Activated CD4-positive, alpha-beta T cell treated with anti-CD3 and anti-CD28 coated beads, Interleukin-2, amount 10 ng/mL, durations not matched to agents 7 days and 5 days (primary cell): Measurements from ENCODE around the gene ERBIN. TPM values are rescaled to one million over a fixed set of nuclear protein-coding genes. Genes with fewer than 3 reads are reported as not detected.
"Not testable (repeated sequence)": the region's sequence is repeated elsewhere in the genome, so short reads cannot be mapped to it uniquely, and the experiment has no call there.

ENCODE experiments used
- CTCF ChIA-PET: fragments of 350-600 bp; sonication (Branson Sonifier 250); formaldehyde crosslinking; loops from one replicate; lab custom pipeline; 2021; ENCODE audit warnings: antibody characterized with exemption; lab: Charles Lee
- POLR2A ChIA-PET: fragments of 350-600 bp; sonication (Branson Sonifier 250); formaldehyde crosslinking; loops from one replicate; lab custom pipeline; 2021; ENCODE audit warnings: antibody characterized with exemption; lab: Charles Lee
- DNase-seq: peaks from one replicate; pipeline ENCODE4 v3.0.0-alpha.2; 2020
- H3K27ac Mint-ChIP-seq: one replicate; pipeline ENCODE4 v1.8.0; 2021; ENCODE audit warnings: mild to moderate bottlenecking, moderate library complexity, mixed read lengths
- H3K27me3 Mint-ChIP-seq: one replicate; pipeline ENCODE4 v1.8.0; 2021; ENCODE audit warnings: mixed read lengths
- H3K36me3 Mint-ChIP-seq: one replicate; pipeline ENCODE4 v1.8.0; 2021; ENCODE audit warnings: low read depth, mixed read lengths
- H3K4me1 Mint-ChIP-seq: one replicate; pipeline ENCODE4 v1.8.0; 2021; ENCODE audit warnings: mixed read lengths
- H3K4me3 Mint-ChIP-seq: one replicate; pipeline ENCODE4 v1.8.0; 2021; ENCODE audit warnings: mild to moderate bottlenecking, moderate library complexity, mixed read lengths
- H3K9me3 Mint-ChIP-seq: one replicate; pipeline ENCODE4 v1.8.0; 2021; ENCODE audit warnings: mixed read lengths
- total RNA-seq, 2 experiments: library from RNA; stranded (reverse); gene quantifications; one replicate each; pipeline ENCODE4 v1.2.3, GENCODE V29; 2021

Gene ERBIN
- total RNA-seq, 2 experiments from 2014 or later: 61.6 to 70.2 TPM

DNA sequence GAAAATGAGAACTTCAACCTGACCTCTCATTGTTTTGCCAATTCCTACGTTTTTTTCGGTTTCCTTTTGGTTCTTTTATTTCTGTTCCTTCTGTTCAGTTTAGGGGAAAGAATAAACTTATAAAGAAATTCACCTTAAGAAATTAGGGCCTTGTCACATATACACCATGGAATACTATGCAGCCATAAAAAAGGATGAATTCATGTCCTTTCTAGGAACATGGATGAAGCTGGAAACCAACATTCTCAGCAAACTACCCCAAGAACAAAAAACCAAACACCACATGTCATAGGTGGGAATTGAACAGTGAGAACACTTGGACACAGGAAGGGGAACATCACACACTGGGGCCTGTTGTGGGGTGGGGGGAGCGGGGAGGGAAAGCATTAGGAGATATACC lies 46.5 kb downstream of the ERBIN start:
- peaks cover 31% of the 10 kb centered on the region for H3K4me1 Mint-ChIP-seq
- CTCF ChIA-PET: not testable (repeated sequence)

DNA sequence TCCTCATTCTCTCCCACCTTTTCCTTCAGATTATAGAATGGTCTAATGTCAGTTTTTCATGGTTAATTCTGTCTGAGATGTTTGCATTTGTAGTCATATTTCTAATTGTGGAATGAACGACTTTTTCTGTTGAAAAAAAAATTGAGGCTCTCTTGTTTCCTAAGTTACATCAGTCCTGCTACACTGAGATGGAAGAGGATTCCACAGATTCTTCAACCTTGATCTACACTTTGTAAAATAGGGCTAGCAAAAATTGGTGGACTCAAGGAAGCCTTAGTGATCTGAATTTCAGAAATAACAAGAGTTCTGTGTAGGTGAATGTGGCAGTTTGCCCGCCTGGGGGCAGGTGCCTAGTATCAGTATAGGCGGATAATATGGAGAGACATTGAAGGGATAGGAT lies 51.9 kb downstream of the ERBIN start:
- POLR2A ChIA-PET: no interaction called here
- Mint-ChIP-seq H3K4me3 (no peak overlapping the region), H3K27me3 (no peaks in the 10 kb centered on the region), H3K27ac (no peak overlapping the region), H3K9me3 (peaks cover 22% of the 10 kb centered on the region), H3K4me1 (peaks cover 21% of the 10 kb centered on the region), H3K36me3 (peaks cover 39% of the 10 kb centered on the region)
- CTCF ChIA-PET: interaction anchor here (0.8 kb wide), 1 partner anchor 11 kb away, joined by 3 read pairs; no protein-coding TSS in a partner anchor
- no peak for DNase-seq

More for the DNA sequence above, 46.5 kb downstream of the ERBIN start:
- H3K27me3 Mint-ChIP-seq, POLR2A ChIA-PET, H3K4me3 Mint-ChIP-seq, DNase-seq, H3K27ac Mint-ChIP-seq: not testable (repeated sequence)
- peaks cover 13% of the 10 kb centered on the region for H3K9me3 Mint-ChIP-seq
- peaks cover 34% of the 10 kb centered on the region for H3K36me3 Mint-ChIP-seq

DNA sequence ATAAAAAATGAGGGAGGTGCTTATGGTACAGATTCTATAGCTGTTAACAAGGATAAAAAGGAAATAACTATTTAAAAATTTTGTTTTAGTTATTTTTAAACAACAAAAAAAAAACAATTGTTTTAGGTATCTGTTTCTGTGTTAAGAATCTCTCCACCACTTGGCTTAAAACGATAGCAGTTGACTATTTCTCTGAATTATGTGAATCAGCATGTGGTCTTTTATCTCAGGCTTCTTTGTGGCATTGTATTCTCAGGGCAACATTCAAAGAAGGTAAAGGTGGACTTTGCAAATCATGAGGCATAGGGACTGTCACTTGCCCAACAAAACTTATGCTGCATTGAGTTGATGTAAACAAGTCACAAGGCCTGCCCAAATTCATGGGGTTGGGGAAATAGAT lies 55.2 kb downstream of the ERBIN start:
- Mint-ChIP-seq H3K4me1 (peaks cover 24% of the 10 kb centered on the region), H3K4me3 (no peak overlapping the region), H3K9me3 (peaks cover 10% of the 10 kb centered on the region), H3K27ac (no peak overlapping the region), H3K36me3 (peaks cover 24% of the 10 kb centered on the region), H3K27me3 (no peaks in the 10 kb centered on the region)
- DNase-seq: no peak
- ChIA-PET CTCF (no interaction called here), POLR2A (no interaction called here)

DNA sequence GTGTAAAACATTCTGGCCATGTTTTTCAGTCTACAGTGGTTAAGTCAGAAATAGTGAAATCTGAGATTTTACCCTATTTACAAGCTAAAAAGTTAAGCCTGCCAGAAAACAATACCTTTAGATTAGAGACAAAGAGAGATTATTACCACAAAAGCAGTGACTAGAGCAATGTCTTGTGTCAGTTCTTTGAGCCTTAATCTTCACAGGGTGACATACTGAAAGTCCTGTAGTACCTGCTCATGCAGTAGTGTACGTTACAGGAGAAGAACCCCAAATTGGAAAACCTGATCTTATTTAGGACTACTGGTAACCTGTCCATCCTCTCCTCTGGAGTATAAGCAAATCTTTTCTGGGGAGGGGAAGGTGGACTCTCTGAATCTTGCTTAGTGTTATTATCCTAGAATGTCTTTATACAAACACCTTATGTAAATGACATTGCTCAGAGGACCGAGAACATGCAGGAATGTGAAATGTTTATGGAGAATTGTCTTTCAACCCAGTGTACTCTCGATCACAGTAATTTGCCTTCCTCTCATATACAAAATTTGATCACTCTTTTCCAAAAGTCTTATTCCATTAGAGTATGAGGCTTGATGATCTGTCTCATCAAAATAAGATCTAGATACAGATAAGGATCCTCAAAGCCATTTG lies 55.7 kb downstream of the ERBIN start:
- Mint-ChIP-seq H3K4me3 (no peak overlapping the region), H3K4me1 (peaks cover 26% of the 10 kb centered on the region)
- CTCF ChIA-PET: no interaction called here

DNA sequence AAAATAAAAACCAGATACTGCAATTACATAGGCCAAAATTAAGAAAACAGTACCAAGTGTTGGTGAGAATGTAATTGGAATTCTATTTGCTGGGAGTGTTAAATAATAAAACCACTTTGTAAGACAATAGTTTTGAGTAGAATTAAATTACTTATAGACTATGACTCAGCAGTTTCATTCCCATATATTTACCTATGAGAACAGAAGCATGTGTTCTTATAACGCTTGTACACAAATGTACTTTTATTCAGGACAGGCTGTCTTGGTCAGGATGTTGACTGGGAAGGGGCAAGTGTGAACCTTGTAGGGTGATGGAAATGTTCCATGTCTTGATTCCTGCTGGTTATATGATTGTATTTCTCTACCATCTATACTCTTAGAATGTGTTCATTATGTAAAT lies 56.3 kb downstream of the ERBIN start:
- H3K27me3 Mint-ChIP-seq: no peaks in the 10 kb centered on the region
- no peak overlapping the region for H3K27ac Mint-ChIP-seq
- DNase-seq: no peak
- peaks cover 22% of the 10 kb centered on the region for H3K36me3 Mint-ChIP-seq
- peaks cover 26% of the 10 kb centered on the region for H3K4me1 Mint-ChIP-seq
- peaks cover 10% of the 10 kb centered on the region for H3K9me3 Mint-ChIP-seq
- POLR2A ChIA-PET: no interaction called here
- CTCF ChIA-PET: no interaction called here
- no peak overlapping the region for H3K4me3 Mint-ChIP-seq

More for the DNA sequence above, 55.7 kb downstream of the ERBIN start:
- no peak for DNase-seq
- Mint-ChIP-seq H3K27me3 (no peaks in the 10 kb centered on the region), H3K36me3 (peaks cover 22% of the 10 kb centered on the region), H3K9me3 (peaks cover 10% of the 10 kb centered on the region), H3K27ac (no peak overlapping the region)
- POLR2A ChIA-PET: no interaction called here

DNA sequence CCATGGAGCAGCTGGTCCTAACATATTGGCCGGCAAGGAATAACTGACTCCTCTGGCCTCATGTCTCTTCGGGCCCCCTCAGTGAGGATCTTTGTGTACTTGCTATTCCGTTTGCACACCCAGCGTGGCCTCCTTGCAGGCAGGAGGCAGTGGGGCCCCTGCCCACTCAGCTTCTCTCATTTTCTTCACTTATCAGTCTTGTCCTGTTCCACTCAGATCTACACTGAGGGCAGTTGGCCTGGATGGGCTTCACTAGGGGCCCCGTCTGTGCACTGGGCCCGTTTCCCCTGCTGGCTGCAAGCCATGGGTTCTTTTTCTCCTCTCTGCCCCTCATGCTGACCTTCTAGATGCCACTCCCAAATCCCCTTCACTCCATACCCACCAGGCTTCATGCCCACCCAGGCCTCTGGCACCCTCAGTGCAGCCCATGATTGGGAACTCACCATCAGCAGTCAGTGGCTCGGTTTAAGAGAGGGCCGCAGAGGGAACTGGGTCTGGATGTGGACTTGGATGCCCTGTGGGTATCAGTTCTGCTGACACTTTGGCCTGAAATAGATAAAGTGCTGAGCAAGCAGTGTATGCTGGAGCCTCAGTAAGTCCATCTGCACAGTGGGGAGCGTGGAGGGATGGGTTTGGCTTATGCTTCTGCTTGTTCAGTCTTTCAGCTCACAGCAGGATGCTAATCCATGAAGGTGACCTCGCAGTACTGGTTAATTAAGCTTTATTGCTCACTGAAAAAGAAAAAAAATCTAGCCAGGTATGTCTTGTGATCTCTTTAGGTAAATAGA lies 57.9 kb downstream of the ERBIN start:
- Mint-ChIP-seq H3K4me1 (peaks cover 30% of the 10 kb centered on the region), H3K36me3 (peaks cover 10% of the 10 kb centered on the region), H3K27ac (no peak overlapping the region), H3K27me3 (no peaks in the 10 kb centered on the region), H3K9me3 (peaks cover 3% of the 10 kb centered on the region), H3K4me3 (no peak overlapping the region)
- no peak for DNase-seq
- ChIA-PET POLR2A (no interaction called here), CTCF (no interaction called here)

DNA sequence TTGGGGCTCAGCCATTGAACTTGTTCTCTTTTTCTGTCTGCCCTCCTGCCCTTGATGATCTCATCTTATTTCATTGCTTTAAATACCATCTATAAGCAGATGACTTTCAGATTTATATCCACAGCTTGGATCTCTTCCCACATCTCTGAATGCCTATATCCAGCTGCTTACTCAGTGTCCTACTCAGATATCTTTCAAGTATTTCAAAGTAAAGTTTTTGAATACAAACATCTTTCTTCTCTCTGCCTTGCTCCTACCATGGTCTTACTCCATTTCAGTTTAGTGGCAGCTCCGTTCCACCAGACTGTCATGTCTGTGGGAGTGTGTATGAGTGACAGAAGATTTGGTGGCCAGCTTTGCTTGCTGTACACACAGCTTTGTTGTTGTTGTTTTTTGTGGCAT lies 59.7 kb downstream of the ERBIN start:
- ChIA-PET CTCF (no interaction called here), POLR2A (no interaction called here)
- Mint-ChIP-seq H3K27me3 (no peaks in the 10 kb centered on the region), H3K27ac (no peak overlapping the region), H3K4me1 (peaks cover 24% of the 10 kb centered on the region), H3K36me3 (peaks cover 5% of the 10 kb centered on the region), H3K9me3 (peaks cover 3% of the 10 kb centered on the region), H3K4me3 (no peak overlapping the region)
- DNase-seq: no peak

DNA sequence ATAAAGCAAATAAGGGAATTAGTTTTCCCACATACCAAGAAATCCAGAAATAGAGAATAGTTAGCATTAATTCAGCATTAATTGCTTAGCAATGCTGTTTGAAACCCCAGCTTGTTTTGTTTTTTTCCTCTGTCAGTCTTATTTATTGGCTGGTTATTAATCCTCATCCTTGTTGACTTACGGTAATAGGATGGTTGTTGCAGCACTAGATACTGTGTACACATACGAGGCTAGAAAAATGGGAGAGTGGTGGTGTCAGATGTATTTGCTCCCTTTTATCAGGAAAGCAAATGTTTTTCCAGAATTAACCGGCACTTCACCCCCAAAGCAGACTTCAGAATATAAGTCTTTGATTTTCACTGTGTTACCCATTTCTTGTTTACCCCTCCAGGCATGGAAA lies 60.4 kb downstream of the ERBIN start:
- H3K9me3 Mint-ChIP-seq: peaks cover under 1% of the 10 kb centered on the region
- POLR2A ChIA-PET: no interaction called here
- H3K4me3 Mint-ChIP-seq: no peak overlapping the region
- no peak for DNase-seq
- H3K36me3 Mint-ChIP-seq: peaks cover 5% of the 10 kb centered on the region
- CTCF ChIA-PET: no interaction called here
- no peaks in the 10 kb centered on the region for H3K27me3 Mint-ChIP-seq
- no peak overlapping the region for H3K27ac Mint-ChIP-seq
- peaks cover 20% of the 10 kb centered on the region for H3K4me1 Mint-ChIP-seq

DNA sequence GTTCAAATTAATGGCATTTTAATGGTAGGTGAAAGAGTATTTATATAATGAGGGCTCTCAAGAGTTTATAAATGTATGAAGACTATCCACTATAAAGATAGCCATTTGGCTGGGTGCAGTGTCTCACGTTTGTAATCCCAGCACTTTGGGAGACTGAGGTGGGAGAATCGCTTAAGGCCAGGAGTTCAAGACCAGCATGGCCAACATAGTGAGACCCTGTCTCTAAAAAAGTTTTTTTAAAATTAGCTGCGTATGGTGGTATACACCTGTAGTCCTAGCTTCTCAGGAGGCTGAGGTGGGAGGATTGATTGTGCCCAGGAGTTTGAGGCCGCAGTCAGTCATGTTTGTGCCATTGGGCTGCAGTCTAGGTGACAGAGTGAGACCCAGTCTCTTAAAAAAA lies 61.6 kb downstream of the ERBIN start:
- ChIA-PET POLR2A (no interaction called here), CTCF (no interaction called here)
- H3K4me3 Mint-ChIP-seq: no peak overlapping the region
- peaks cover 10% of the 10 kb centered on the region for H3K36me3 Mint-ChIP-seq
- H3K9me3 Mint-ChIP-seq: no peaks in the 10 kb centered on the region
- H3K27ac Mint-ChIP-seq: no peak overlapping the region
- H3K4me1 Mint-ChIP-seq: peaks cover 14% of the 10 kb centered on the region
- H3K27me3 Mint-ChIP-seq: no peaks in the 10 kb centered on the region
- no peak for DNase-seq

DNA sequence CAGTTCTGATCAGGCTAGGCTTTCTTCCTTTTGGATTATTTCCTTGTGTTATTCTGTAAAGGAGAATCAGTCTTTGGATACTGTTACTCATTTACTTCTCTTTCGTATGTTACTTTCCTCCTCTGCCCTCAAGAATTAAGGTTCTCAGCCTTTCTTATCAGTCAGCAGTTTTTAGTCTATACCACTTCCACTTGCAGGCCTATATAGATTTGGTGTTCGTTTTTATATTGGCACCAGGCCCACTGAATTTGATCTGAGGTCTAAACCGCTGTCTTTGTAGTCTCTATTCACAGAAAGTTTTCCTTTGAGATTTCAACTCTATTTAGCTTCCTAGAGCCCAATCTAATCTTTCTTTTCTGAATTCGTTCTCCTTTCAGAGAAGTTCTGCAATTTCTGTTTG lies 62.8 kb downstream of the ERBIN start:
- Mint-ChIP-seq H3K4me3 (no peak overlapping the region), H3K36me3 (peaks cover 15% of the 10 kb centered on the region), H3K27me3 (no peaks in the 10 kb centered on the region), H3K27ac (no peak overlapping the region), H3K4me1 (peaks cover 11% of the 10 kb centered on the region), H3K9me3 (no peaks in the 10 kb centered on the region)
- no peak for DNase-seq
- POLR2A ChIA-PET: no interaction called here
- CTCF ChIA-PET: interaction anchor here (0.6 to 1.2 kb wide), 3 partner anchors 11 to 424 kb away, joined by 3 to 4 read pairs (median 3); no protein-coding TSS in a partner anchor

DNA sequence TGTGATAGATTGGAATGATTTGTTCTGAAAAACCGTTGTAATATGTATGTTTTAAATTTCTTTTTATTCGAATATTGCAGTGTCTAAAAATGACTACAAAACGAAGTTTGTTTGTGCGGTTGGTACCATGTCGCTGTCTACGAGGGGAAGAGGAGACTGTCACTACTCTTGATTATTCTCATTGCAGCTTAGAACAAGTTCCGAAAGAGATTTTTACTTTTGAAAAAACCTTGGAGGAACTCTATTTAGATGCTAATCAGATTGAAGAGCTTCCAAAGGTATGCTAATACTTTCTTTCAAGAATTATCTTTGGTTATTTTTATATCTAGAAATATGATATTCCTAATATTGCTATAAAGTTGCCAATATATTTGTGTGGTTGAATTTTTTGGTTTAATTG lies 66.3 kb downstream of the ERBIN start:
- H3K27ac Mint-ChIP-seq: no peak overlapping the region
- ChIA-PET POLR2A (no interaction called here), CTCF (no interaction called here)
- peaks cover 35% of the 10 kb centered on the region for H3K36me3 Mint-ChIP-seq
- H3K9me3 Mint-ChIP-seq: no peaks in the 10 kb centered on the region
- no peak overlapping the region for H3K4me3 Mint-ChIP-seq
- H3K27me3 Mint-ChIP-seq: no peaks in the 10 kb centered on the region
- no peak for DNase-seq
- H3K4me1 Mint-ChIP-seq: peaks cover 3% of the 10 kb centered on the region

DNA sequence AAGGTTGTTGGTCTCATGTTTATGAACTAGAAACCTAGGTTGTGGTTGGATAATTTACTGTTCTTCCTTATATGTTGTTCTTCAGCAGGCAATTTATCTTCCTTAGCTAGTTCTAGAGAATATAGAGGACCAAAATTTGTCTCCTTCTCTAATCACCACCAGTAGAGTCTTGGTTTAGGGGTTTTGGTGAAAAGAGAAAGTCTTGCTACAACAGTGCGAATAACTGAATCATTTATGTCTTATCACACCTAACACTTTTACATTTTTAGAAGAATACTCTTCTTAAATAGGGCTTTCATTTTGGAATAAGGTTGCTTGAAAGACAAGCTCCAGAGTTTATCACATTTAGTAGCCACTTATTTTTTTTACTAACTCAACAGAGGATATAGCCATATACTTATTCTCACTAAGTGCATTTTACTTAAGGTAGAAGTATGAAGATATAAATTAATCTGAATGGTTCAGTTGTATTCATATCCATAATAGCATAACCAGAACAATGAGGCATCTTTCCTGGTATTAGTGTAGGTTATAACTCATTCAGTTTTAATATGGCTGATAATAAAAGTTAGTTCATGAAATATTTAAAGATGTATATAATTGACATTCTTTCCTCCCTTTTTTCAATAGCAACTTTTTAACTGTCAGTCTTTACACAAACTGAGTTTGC lies 67.9 kb downstream of the ERBIN start:
- Mint-ChIP-seq H3K36me3 (peaks cover 34% of the 10 kb centered on the region), H3K27me3 (no peaks in the 10 kb centered on the region), H3K27ac (no peak overlapping the region), H3K9me3 (no peaks in the 10 kb centered on the region), H3K4me3 (no peak overlapping the region), H3K4me1 (no peaks in the 10 kb centered on the region)
- no peak for DNase-seq
- ChIA-PET POLR2A (no interaction called here), CTCF (no interaction called here)

DNA sequence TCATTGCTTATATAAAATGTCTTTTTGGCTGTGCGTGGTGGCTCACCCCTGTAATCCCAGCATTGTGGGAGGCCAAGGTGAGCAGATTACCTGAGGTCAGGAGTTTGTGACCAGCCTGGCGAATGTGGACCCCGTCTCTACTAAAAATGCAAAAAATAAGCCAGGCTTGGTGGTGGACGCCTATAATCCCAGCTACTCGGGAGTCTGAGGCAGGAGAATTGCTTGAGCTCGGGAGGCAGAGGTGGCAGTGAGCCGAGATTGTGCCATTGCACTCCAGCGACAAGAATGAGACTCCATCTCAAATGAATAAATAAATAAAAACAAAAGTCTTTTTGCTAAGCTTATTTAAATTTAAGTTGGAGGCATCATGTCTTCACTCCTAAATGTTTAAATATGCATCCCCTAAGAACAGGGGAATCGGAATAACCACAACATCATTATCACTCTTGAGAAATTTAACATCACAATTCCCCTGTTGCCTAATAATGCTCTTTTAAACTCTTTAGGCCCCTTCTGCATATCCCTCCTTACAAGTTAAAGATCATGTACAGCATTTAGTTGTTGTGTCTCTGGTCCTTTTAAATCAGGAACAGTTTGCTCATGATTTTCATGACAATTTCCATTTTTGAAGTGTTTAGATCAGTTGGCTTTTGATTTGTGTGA lies 72.8 kb downstream of the ERBIN start:
- H3K36me3 Mint-ChIP-seq: peaks cover 58% of the 10 kb centered on the region
- no peak for DNase-seq
- ChIA-PET POLR2A (no interaction called here), CTCF (no interaction called here)
- no peaks in the 10 kb centered on the region for H3K27me3 Mint-ChIP-seq
- no peak overlapping the region for H3K4me3 Mint-ChIP-seq
- no peaks in the 10 kb centered on the region for H3K9me3 Mint-ChIP-seq
- peaks cover 24% of the 10 kb centered on the region for H3K4me1 Mint-ChIP-seq
- no peak overlapping the region for H3K27ac Mint-ChIP-seq
